ENCODE results near the gene SSNA1. TPM values are rescaled to one million over a fixed set of nuclear protein-coding genes. Genes with fewer than 3 reads are reported as not detected.

SSNA1 gene
- total and polyA plus RNA-seq, 9 of the 15 experiments (the other 6 are each of a cell fraction or from before 2014, with no cell fraction given) = 1.9 to 130 (median 57.1) TPM

DNA sequence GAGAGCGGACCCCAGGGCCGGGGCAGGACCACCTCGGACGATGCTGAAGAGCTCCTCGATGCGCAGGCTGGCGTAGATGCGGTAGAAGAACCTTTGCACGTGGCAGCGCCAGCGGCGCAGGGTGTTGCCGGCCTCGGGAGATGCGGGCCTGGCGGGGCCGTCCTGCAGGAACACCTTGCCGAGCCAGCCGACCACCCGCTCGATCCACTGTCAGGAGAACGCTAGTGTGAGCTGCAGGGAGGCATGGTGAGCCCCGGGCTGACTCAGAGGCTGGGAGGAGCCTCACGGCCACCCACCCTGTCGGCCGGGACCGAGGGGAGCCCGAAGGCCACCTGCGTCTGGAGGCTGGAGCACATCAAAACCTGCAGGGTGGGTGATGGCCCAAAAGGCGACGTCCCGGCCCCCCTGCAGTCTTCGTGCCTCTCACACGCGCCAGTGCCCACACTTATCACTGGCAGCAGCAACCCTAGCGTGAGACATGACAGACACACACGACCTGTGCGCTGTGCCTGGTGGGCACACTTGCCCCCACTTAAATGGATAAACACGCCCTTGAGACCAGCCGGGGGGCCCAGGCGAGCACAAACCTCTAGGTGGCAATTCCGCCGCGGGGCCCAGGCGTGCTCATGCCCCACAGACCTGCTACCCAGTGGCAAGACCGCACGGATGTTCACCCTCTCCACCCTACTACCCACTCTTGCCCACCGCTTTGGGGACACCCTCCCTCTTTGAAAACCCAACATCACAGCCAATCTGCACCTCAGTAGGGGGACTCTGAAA lies 3.4 kb upstream of the SSNA1 start:
- CTCF ChIA-PET (ENCODE audit: low intra/inter-chr PET ratio) = no interaction called here
- H3K9ac ChIP-seq (ENCODE audit: insufficient read depth in 1 of 2, low read depth in 2 of 2, low read length in 2 of 2) = peak overlapping the region in 1 of 2 experiments; percentile 41; a peak in 1 of 4 replicates
- H3K9me1 ChIP-seq (ENCODE audit: control insufficient read depth, insufficient read depth, low read length) = no peaks in the 10 kb centered on the region
- intact Hi-C loops (cut with micrococcal nuclease) = no loop called here
- no peak overlapping the region for H3K4me2 ChIP-seq (ENCODE audit: insufficient read depth, low read length)
- H4K20me1 ChIP-seq (replicated peaks; ENCODE audit: control insufficient read depth, insufficient read depth, low read length) = peaks cover 8% of the 10 kb centered on the region
- H3K27ac ChIP-seq (ENCODE audit: extremely low read depth, low read depth, low read length) = no peak overlapping the region
- FAIRE-seq (no peak), DNase-seq (ENCODE audit: extremely low read depth in 1 of 4, low spot score in 3 of 4) (no peak), ATAC-seq (no peak)
- no TSS peak for BruUV-seq (replicated peaks)
- peaks cover 36% of the 10 kb centered on the region for H3K79me2 ChIP-seq (ENCODE audit: control insufficient read depth, insufficient read depth, low read length)
- H3K27me3 ChIP-seq (ENCODE audit: control insufficient read depth in 2 of 2, insufficient read depth in 2 of 2, low read length in 2 of 2) = no peaks in the 10 kb centered on the region
- no peak overlapping the region for H3K4me3 ChIP-seq
- TF ChIP-seq RBFOX2 (IDR thresholded peaks at IDR 0.05; ENCODE audit: low read depth, low read length) (0 out of 2 replicates have a peak, but pooled peaks have one; percentile 15), HMGN3 (IDR thresholded peaks at IDR 0.05; ENCODE audit: borderline replicate concordance, extremely low read depth, insufficient read length, low read depth, low read length) (no peak)
- H3K4me1 ChIP-seq (replicated peaks in 1 of 2; ENCODE audit: control insufficient read depth in 2 of 2, insufficient read depth in 2 of 2, low read length in 2 of 2) = peaks cover 18 to 79% of the 10 kb centered on the region in 2 experiments
- in situ Hi-C loops (cut with MboI) = loop anchor here (5.0 kb wide), 1 partner anchor 42 kb away; the partner anchor contains the start of genes CYSRT1 and RNF224
- H3K9me3 ChIP-seq (replicated peaks; ENCODE audit: control insufficient read depth, insufficient read depth, low read depth, low read length) = no peaks in the 10 kb centered on the region
- 93% methylated on average over 39 of the region's 48 CpGs for WGBS (ENCODE audit: insufficient coverage, low coverage, missing lambda C conversion rate)
- POLR2A ChIA-PET = interaction anchor here (0.5 to 1.0 kb wide), 2 partner anchors 9 to 12 kb away, joined by 3 to 9 read pairs; no protein-coding TSS in a partner anchor
- peaks cover 72% of the 10 kb centered on the region; the same call in 2 of the 3 replicates for H3K36me3 ChIP-seq (ENCODE audit: control insufficient read depth, insufficient read depth, low read length)
- no peak overlapping the region for H2AFZ ChIP-seq (ENCODE audit: low read depth, low read length)

DNA sequence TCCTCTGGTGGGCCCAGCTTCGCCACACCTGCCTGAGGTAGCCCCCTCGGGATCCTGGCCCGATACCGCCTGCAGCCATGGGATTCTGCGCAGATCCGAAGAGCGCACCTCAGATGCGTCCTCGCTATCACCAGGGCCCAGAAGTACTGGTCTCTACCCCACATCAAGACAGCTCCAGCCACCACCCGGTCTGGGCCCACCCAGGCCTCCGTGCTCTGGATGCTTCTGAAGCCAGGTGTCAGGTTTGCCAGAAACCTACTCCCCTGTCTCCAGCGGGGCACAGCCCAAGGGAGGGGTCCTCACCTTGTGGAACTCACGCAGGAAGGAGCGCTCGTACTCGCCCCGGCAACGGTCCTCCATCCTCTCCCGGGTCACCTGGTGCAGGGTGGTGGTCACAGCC lies 2.6 kb upstream of the SSNA1 start:
- Histone ChIP-seq H4K20me1 (replicated peaks; ENCODE audit: control insufficient read depth, insufficient read depth, low read length) (peaks cover 8% of the 10 kb centered on the region), H3K4me1 (replicated peaks in 1 of 2; ENCODE audit: control insufficient read depth in 2 of 2, insufficient read depth in 2 of 2, low read length in 2 of 2) (peaks cover 20 to 83% of the 10 kb centered on the region in 2 experiments), H3K9me3 (replicated peaks; ENCODE audit: control insufficient read depth, insufficient read depth, low read depth, low read length) (no peaks in the 10 kb centered on the region), H3K9me1 (ENCODE audit: control insufficient read depth, insufficient read depth, low read length) (no peaks in the 10 kb centered on the region), H2AFZ (ENCODE audit: low read depth, low read length) (no peak overlapping the region), H3K79me2 (ENCODE audit: control insufficient read depth, insufficient read depth, low read length) (peaks cover 43% of the 10 kb centered on the region), H3K4me3 (no peak overlapping the region), H3K27me3 (ENCODE audit: control insufficient read depth in 2 of 2, insufficient read depth in 2 of 2, low read length in 2 of 2) (no peaks in the 10 kb centered on the region), H3K36me3 (ENCODE audit: control insufficient read depth, insufficient read depth, low read length) (peaks cover 72% of the 10 kb centered on the region; the same call in 2 of the 3 replicates), H3K4me2 (ENCODE audit: insufficient read depth, low read length) (no peak overlapping the region), H3K9ac (ENCODE audit: insufficient read depth in 1 of 2, low read depth in 2 of 2, low read length in 2 of 2) (peak overlapping the region in 1 of 2 experiments; percentile 96; a peak in 1 of 4 replicates), H3K27ac (ENCODE audit: extremely low read depth, low read depth, low read length) (no peak overlapping the region)
- BruUV-seq (replicated peaks) = no TSS peak
- FAIRE-seq (no peak), ATAC-seq (no peak), DNase-seq (ENCODE audit: extremely low read depth in 1 of 4, low spot score in 3 of 4) (no peak)
- intact Hi-C loops (cut with micrococcal nuclease) = no loop called here
- CTCF ChIA-PET (ENCODE audit: low intra/inter-chr PET ratio) = no interaction called here
- WGBS (ENCODE audit: insufficient coverage, low coverage, missing lambda C conversion rate) = 97% methylated on average over 13 of the region's 19 CpGs
- in situ Hi-C loops (cut with MboI) = loop anchor here (5.0 kb wide), 1 partner anchor 41 kb away; the partner anchor contains the start of genes CYSRT1 and RNF224
- POLR2A ChIA-PET = no interaction called here
- TF ChIP-seq NFXL1 (CRISPR knock-in tag; IDR thresholded peaks at IDR 0.05) = no peak
- no peak for TF ChIP-seq ZFP30 (CRISPR knock-in tag; IDR thresholded peaks at IDR 0.05; ENCODE audit: borderline replicate concordance)
- 0 out of 2 replicates have a peak, but pooled peaks have one; percentile 15 for TF ChIP-seq RBFOX2 (IDR thresholded peaks at IDR 0.05; ENCODE audit: low read depth, low read length)
